ENCODE measurements around the gene PATJ. TPM values are rescaled to one million over a fixed set of nuclear protein-coding genes. Genes with fewer than 3 reads are reported as not detected.

PATJ gene
- polyA plus RNA-seq, 1 of the 3 experiments (the other 2 are of a cell fraction) = 3.0 TPM

- Histone ChIP-seq H2AFZ (ENCODE audit: low read depth) (no peak overlapping the region), H4K20me1 (ENCODE audit: insufficient read depth) (no peaks in the 10 kb centered on the region), H3K4me2 (no peak overlapping the region), H3K4me3 (ENCODE audit: low read depth in 2 of 2, low read length in 1 of 2) (no peak overlapping the region), H3K36me3 (replicated peaks in 1 of 2; ENCODE audit: control insufficient read depth in 1 of 2, insufficient read depth in 2 of 2, low read length in 1 of 2) (no peaks in the 10 kb centered on the region), H3K9me2 (no peaks in the 10 kb centered on the region), H3K4me1 (ENCODE audit: control insufficient read depth in 1 of 2, insufficient read depth in 2 of 2, low read depth in 1 of 2, low read length in 1 of 2) (no peaks in the 10 kb centered on the region; a peak in 2 of 4 replicates), H3K27ac (ENCODE audit: low read depth in 2 of 2, low read length in 1 of 2) (no peak overlapping the region), H3F3A (replicated peaks; ENCODE audit: insufficient read depth) (peaks cover 3% of the 10 kb centered on the region), H3K9me3 (no peaks in the 10 kb centered on the region), H3K9ac (no peak overlapping the region), H3K79me2 (ENCODE audit: insufficient read depth) (no peaks in the 10 kb centered on the region; the same call in 1 of the 2 replicates), H3K27me3 (ENCODE audit: insufficient read depth) (no peaks in the 10 kb centered on the region)
- WGBS (ENCODE audit: low lambda C conversion rate) = 94% methylated on average over 4 of the region's 4 CpGs
- ChIA-PET POLR2A (no interaction called here), CTCF (no interaction called here)
- no peak for TF ChIP-seq YY1 (IDR thresholded peaks at IDR 0.05; ENCODE audit: low read depth)
- no peak for TF ChIP-seq NFIC (IDR thresholded peaks at IDR 0.05; ENCODE audit: borderline replicate concordance)
- no peak for TF ChIP-seq FOSL2 (IDR thresholded peaks at IDR 0.05; ENCODE audit: borderline replicate concordance, low read depth)
- TF ChIP-seq POLR2AphosphoS5 (IDR thresholded peaks at IDR 0.05; ENCODE audit: low read depth, low read length) = no peak
- no peak for TF ChIP-seq JUND (IDR thresholded peaks at IDR 0.05)
- no peak for TF ChIP-seq USF1 (IDR thresholded peaks at IDR 0.05; ENCODE audit: borderline replicate concordance, low read depth)
- no peak for TF ChIP-seq SIN3A (IDR thresholded peaks at IDR 0.05; ENCODE audit: borderline replicate concordance, low read depth, low read length)
- no peak for TF ChIP-seq RFX5 (IDR thresholded peaks at IDR 0.05; ENCODE audit: low read length)
- no peak for TF ChIP-seq GATA2 (CRISPR knock-in tag; IDR thresholded peaks at IDR 0.05)
- DNase-seq = no peak
These were observed 12.3 kb downstream of the PATJ start for GRCh38 chr1:61754545-61754944.

- Histone ChIP-seq H2AFZ (ENCODE audit: low read depth) (no peak overlapping the region), H3K79me2 (ENCODE audit: insufficient read depth) (no peaks in the 10 kb centered on the region; the same call in 1 of the 2 replicates), H3K4me2 (no peak overlapping the region), H3K4me3 (ENCODE audit: low read depth in 2 of 2, low read length in 1 of 2) (no peak overlapping the region), H3K9ac (no peak overlapping the region), H4K20me1 (ENCODE audit: insufficient read depth) (no peaks in the 10 kb centered on the region), H3K9me2 (no peaks in the 10 kb centered on the region), H3K27ac (ENCODE audit: low read depth in 2 of 2, low read length in 1 of 2) (no peak overlapping the region), H3K36me3 (replicated peaks in 1 of 2; ENCODE audit: control insufficient read depth in 1 of 2, insufficient read depth in 2 of 2, low read length in 1 of 2) (no peaks in the 10 kb centered on the region), H3F3A (replicated peaks; ENCODE audit: insufficient read depth) (no peaks in the 10 kb centered on the region), H3K4me1 (ENCODE audit: control insufficient read depth in 1 of 2, insufficient read depth in 2 of 2, low read depth in 1 of 2, low read length in 1 of 2) (no peaks in the 10 kb centered on the region; a peak in 2 of 4 replicates), H3K27me3 (ENCODE audit: insufficient read depth) (no peaks in the 10 kb centered on the region), H3K9me3 (no peaks in the 10 kb centered on the region)
- ChIA-PET POLR2A (no interaction called here), CTCF (interaction anchor here (1.2 kb wide), 1 partner anchor 96 kb away, joined by 3 read pairs; no protein-coding TSS in a partner anchor)
- TF ChIP-seq RXRA (IDR thresholded peaks at IDR 0.05; ENCODE audit: borderline replicate concordance, low read depth) (no peak), USF1 (IDR thresholded peaks at IDR 0.05; ENCODE audit: borderline replicate concordance, low read depth) (no peak), MXI1 (IDR thresholded peaks at IDR 0.05; ENCODE audit: low read depth, low read length) (no peak), JUND (IDR thresholded peaks at IDR 0.05) (no peak), YY1 (IDR thresholded peaks at IDR 0.05; ENCODE audit: low read depth) (no peak), RAD21 (IDR thresholded peaks at IDR 0.05; ENCODE audit: low read length) (no peak), NFIC (IDR thresholded peaks at IDR 0.05; ENCODE audit: borderline replicate concordance) (no peak), GATA2 (CRISPR knock-in tag; IDR thresholded peaks at IDR 0.05) (no peak)
- no peak for DNase-seq
- WGBS (ENCODE audit: low lambda C conversion rate) = 66% methylated on average over 3 of the region's 3 CpGs
These were observed 14.5 kb downstream of the PATJ start for GRCh38 chr1:61756773-61757172.

Data from SK-N-SH (cell line).